Suprapubic skin (tissue), 3 donors: ENCODE results near the gene GLYATL1.

ENCODE experiments used
- EP300 ChIP-seq: sonication (generic); formaldehyde crosslinking; IDR thresholded peaks from one replicate; pipeline ENCODE4 v1.6.1; 2017; ENCODE audit warnings: antibody characterized with exemption
- POLR2A ChIP-seq, 2 donors: fragments of 450-650 bp; IDR thresholded peaks; one replicate each; pipeline ENCODE4 v1.6.1; 2017; ENCODE audit warnings: antibody characterized with exemption in 2 of 2, mild to moderate bottlenecking in 2 of 2, moderate library complexity in 2 of 2
- TF ChIP-seq, protein P1 (sequence below), 2 donors: fragments of 200-600 bp in 1 of 2; fragments of 450-650 bp in 1 of 2; sonication (generic) in 1 of 2; IDR thresholded peaks; one replicate each; pipeline ENCODE4 v1.5.1; 2016 to 2019; ENCODE audit warnings: antibody characterized with exemption in 2 of 2, mild to moderate bottlenecking in 1 of 2, moderate library complexity in 1 of 2

DNA sequence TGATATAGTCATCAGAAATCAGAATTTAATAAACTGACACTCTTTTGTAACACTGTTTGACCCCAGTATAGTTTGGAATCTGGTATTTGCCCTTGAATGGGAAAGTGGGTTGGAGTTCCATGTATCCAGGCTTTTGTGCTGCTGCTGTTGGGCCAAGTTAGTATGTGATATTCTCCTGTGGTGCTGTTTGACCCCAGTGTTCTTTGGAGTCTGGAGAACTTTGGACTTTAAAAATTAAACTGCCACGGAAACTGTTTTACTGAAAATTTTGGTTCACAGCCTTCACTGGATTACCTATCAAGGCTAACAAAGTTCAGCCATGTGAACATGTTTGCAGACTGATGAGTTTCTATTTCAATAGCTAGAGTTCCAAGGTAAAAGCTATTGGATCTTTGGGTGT, 740 bp downstream of the GLYATL1 start:
- TF ChIP-seq, protein P1, sequence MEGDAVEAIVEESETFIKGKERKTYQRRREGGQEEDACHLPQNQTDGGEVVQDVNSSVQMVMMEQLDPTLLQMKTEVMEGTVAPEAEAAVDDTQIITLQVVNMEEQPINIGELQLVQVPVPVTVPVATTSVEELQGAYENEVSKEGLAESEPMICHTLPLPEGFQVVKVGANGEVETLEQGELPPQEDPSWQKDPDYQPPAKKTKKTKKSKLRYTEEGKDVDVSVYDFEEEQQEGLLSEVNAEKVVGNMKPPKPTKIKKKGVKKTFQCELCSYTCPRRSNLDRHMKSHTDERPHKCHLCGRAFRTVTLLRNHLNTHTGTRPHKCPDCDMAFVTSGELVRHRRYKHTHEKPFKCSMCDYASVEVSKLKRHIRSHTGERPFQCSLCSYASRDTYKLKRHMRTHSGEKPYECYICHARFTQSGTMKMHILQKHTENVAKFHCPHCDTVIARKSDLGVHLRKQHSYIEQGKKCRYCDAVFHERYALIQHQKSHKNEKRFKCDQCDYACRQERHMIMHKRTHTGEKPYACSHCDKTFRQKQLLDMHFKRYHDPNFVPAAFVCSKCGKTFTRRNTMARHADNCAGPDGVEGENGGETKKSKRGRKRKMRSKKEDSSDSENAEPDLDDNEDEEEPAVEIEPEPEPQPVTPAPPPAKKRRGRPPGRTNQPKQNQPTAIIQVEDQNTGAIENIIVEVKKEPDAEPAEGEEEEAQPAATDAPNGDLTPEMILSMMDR (IDR thresholded peaks at IDR 0.05), result no peak
- TF ChIP-seq EP300 (no peak), POLR2A (IDR thresholded peaks at IDR 0.05) (no peak)
